HepG2 (cell line): ENCODE measurements around the gene CEP57L1. TPM values are rescaled to one million over a fixed set of nuclear protein-coding genes. Genes with fewer than 3 reads are reported as not detected.

Experiments used
- CEBPG ChIP-seq: IDR thresholded peaks from 2 replicates; pipeline ENCODE4 v1.6.1; 2016
- ELF1 ChIP-seq: sonication (generic); formaldehyde crosslinking; IDR thresholded peaks from 2 replicates; pipeline ENCODE4 v1.4.0; 2020; ENCODE audit warnings: missing genetic modification reagents
- FOXA3 ChIP-seq: IDR thresholded peaks from 2 replicates; pipeline ENCODE4 v1.6.1; 2016; ENCODE audit warnings: missing genetic modification reagents, missing compliant biosample characterization
- HDAC2 ChIP-seq: sonication (generic); formaldehyde crosslinking; IDR thresholded peaks from 2 replicates; pipeline ENCODE4 v1.4.0; 2020; ENCODE audit warnings: missing genetic modification reagents
- KAT8 ChIP-seq: IDR thresholded peaks from 2 replicates; pipeline ENCODE4 v1.6.1; 2016; ENCODE audit warnings: missing genetic modification reagents, missing compliant biosample characterization
- KLF6 ChIP-seq: IDR thresholded peaks from 2 replicates; pipeline ENCODE4 v1.8.0; 2016; ENCODE audit warnings: missing biosample characterization, missing genetic modification reagents
- RARA ChIP-seq: IDR thresholded peaks from 2 replicates; pipeline ENCODE4 v1.6.1; 2016; ENCODE audit warnings: missing genetic modification reagents, missing compliant biosample characterization
- SOX6 ChIP-seq, 2 experiments: fragments of 450-650 bp in 1 of 2; sonication (generic) in 1 of 2; formaldehyde crosslinking in 1 of 2; IDR thresholded peaks; 2 replicates each; pipeline versions ENCODE4 v1.4.0 to v1.6.1; 2017 to 2020; ENCODE audit warnings: antibody characterized with exemption in 1 of 2, mild to moderate bottlenecking in 1 of 2, missing genetic modification reagents in 1 of 2
- TCF7 ChIP-seq: sonication (generic); IDR thresholded peaks from 2 replicates; pipeline ENCODE4 v1.6.1; 2016; ENCODE audit warnings: antibody characterized with exemption, low read depth
- ZNF12 ChIP-seq: sonication (generic); formaldehyde crosslinking; IDR thresholded peaks from 2 replicates; pipeline ENCODE4 v1.5.0; 2020; ENCODE audit warnings: missing genetic modification reagents
- ZNF652 ChIP-seq: IDR thresholded peaks from 2 replicates; pipeline ENCODE4 v1.6.1; 2016; ENCODE audit warnings: low read depth, borderline replicate concordance
- ZNF672 ChIP-seq: sonication (generic); formaldehyde crosslinking; IDR thresholded peaks from 2 replicates; pipeline ENCODE4 v1.8.1; 2022; ENCODE audit warnings: missing genetic modification reagents
- ZNF841 ChIP-seq: sonication (generic); formaldehyde crosslinking; IDR thresholded peaks from 2 replicates; pipeline ENCODE4 v1.8.1; 2023; ENCODE audit warnings: missing genetic modification reagents, borderline replicate concordance
- polyA plus RNA-seq, 8 experiments: library from polyadenylated mRNA; depleted of rRNA in 3 of 8; stranded (reverse) in 7 of 8; unstranded in 1 of 8; fragments of >200 nt; fragmentation: Illumina TruSeq in 4 of 8; extraction: Trizol in 4 of 8; gene quantifications; 2 replicates each; pipeline versions ENCODE4 v1.2.1 to v1.2.3, GENCODE V29; 2011 to 2016; ENCODE audit warnings: low read depth in 4 of 8, missing spikeins in 1 of 8, mixed read lengths in 1 of 8; ENCODE audit not compliant: insufficient read depth in 1 of 8
- total RNA-seq, 5 experiments: library from RNA; depleted of rRNA; stranded (reverse); fragments of >200 nt; fragmentation: Illumina TruSeq; extraction: Trizol; gene quantifications; 2 replicates each; pipeline ENCODE4 v1.2.3, GENCODE V29; 2016; ENCODE audit warnings: low read depth in 1 of 5
- TF ChIP-seq, protein P1 (sequence below): IDR thresholded peaks from 2 replicates; pipeline ENCODE4 v1.6.1; 2016
- TF ChIP-seq, protein P2 (sequence below): sonication (generic); formaldehyde crosslinking; IDR thresholded peaks from 2 replicates; pipeline ENCODE4 v1.8.0; 2022; ENCODE audit warnings: missing genetic modification reagents, mild to moderate bottlenecking, moderate library complexity, borderline replicate concordance
- TF ChIP-seq, protein P3 (sequence below): sonication (generic); formaldehyde crosslinking; IDR thresholded peaks from 2 replicates; pipeline ENCODE4 v1.5.0; 2020; ENCODE audit warnings: mild to moderate bottlenecking, missing genetic modification reagents
- TF ChIP-seq, protein P4 (sequence below): sonication (generic); formaldehyde crosslinking; IDR thresholded peaks from 2 replicates; pipeline ENCODE4 v1.4.0; 2020; ENCODE audit warnings: missing genetic modification reagents
- TF ChIP-seq, protein P5 (sequence below), 2 experiments: fragments of 450-650 bp in 1 of 2; sonication (generic) in 1 of 2; formaldehyde crosslinking; IDR thresholded peaks; 2 replicates each; pipeline versions ENCODE4 v1.5.0 to v1.8.0; 2020 to 2022; ENCODE audit warnings: mild to moderate bottlenecking in 1 of 2, missing genetic modification reagents in 1 of 2
- TF ChIP-seq, protein P6 (sequence below): sonication (generic); formaldehyde crosslinking; IDR thresholded peaks from 2 replicates; pipeline ENCODE4 v1.4.0; 2020; ENCODE audit warnings: low read depth, missing genetic modification reagents

CEP57L1 gene
- total and polyA plus RNA-seq, 2 of the 13 experiments (the other 11 are each of a cell fraction or from before 2014, with no cell fraction given) = 7.7 to 15.5 TPM

DNA sequence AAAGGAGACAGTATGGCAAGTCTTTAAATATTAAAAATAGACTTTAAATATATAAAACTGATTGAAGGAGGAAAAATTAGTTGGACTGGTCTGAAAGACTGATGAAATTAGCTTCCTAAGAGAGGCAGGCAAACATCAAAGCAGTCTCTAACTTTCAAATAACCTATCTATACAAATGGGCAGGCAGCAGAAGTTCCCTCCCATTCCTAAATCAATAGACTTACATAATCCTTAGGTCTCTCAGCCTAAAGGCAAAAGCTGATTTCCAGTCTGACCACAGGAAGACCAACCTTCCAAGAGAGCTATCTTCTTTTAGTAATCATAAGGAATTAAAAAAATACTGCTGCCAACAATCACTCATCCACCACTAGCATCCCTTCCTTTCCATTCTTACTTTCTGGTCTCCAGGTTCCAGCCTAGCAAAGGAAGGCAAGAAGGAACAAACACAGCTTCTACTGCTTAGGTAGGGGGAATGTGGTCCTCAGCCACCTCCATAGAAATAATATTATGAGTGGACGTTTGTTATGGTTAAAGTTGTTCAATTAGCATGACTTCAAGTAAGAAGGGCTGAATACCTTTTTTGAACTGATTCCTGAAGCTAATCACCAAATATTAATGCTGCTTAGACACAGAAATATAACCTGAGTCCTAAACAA is 44.7 kb upstream of the CEP57L1 start (continued):
- no peak for TF ChIP-seq ZNF672
- no peak for TF ChIP-seq ELF1 (CRISPR knock-in tag)
- 0 out of 2 replicates have a peak, but pooled peaks have one; percentile 9 for TF ChIP-seq ZNF652 (CRISPR knock-in tag)
- TF ChIP-seq CEBPG (CRISPR knock-in tag) = peak; percentile 55; the same call in 1 of the 2 replicates
- 0 out of 2 replicates have a peak, but pooled peaks have one; percentile 17 for TF ChIP-seq KAT8
- TF ChIP-seq, protein P1, sequence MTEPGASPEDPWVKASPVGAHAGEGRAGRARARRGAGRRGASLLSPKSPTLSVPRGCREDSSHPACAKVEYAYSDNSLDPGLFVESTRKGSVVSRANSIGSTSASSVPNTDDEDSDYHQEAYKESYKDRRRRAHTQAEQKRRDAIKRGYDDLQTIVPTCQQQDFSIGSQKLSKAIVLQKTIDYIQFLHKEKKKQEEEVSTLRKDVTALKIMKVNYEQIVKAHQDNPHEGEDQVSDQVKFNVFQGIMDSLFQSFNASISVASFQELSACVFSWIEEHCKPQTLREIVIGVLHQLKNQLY = no peak
- TF ChIP-seq, protein P2, sequence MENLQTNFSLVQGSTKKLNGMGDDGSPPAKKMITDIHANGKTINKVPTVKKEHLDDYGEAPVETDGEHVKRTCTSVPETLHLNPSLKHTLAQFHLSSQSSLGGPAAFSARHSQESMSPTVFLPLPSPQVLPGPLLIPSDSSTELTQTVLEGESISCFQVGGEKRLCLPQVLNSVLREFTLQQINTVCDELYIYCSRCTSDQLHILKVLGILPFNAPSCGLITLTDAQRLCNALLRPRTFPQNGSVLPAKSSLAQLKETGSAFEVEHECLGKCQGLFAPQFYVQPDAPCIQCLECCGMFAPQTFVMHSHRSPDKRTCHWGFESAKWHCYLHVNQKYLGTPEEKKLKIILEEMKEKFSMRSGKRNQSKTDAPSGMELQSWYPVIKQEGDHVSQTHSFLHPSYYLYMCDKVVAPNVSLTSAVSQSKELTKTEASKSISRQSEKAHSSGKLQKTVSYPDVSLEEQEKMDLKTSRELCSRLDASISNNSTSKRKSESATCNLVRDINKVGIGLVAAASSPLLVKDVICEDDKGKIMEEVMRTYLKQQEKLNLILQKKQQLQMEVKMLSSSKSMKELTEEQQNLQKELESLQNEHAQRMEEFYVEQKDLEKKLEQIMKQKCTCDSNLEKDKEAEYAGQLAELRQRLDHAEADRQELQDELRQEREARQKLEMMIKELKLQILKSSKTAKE (CRISPR knock-in tag) = peak; percentile 52; the same call in 1 of the 2 replicates
- TF ChIP-seq HDAC2 (CRISPR knock-in tag) = peak; percentile 41; the same call in 1 of the 2 replicates
- 0 out of 2 replicates have a peak, but pooled peaks have one; percentile 20 for TF ChIP-seq RARA (CRISPR knock-in tag)
- TF ChIP-seq, protein P3, sequence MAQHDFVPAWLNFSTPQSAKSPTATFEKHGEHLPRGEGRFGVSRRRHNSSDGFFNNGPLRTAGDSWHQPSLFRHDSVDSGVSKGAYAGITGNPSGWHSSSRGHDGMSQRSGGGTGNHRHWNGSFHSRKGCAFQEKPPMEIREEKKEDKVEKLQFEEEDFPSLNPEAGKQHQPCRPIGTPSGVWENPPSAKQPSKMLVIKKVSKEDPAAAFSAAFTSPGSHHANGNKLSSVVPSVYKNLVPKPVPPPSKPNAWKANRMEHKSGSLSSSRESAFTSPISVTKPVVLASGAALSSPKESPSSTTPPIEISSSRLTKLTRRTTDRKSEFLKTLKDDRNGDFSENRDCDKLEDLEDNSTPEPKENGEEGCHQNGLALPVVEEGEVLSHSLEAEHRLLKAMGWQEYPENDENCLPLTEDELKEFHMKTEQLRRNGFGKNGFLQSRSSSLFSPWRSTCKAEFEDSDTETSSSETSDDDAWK (CRISPR knock-in tag) = no peak
- TF ChIP-seq, protein P4, sequence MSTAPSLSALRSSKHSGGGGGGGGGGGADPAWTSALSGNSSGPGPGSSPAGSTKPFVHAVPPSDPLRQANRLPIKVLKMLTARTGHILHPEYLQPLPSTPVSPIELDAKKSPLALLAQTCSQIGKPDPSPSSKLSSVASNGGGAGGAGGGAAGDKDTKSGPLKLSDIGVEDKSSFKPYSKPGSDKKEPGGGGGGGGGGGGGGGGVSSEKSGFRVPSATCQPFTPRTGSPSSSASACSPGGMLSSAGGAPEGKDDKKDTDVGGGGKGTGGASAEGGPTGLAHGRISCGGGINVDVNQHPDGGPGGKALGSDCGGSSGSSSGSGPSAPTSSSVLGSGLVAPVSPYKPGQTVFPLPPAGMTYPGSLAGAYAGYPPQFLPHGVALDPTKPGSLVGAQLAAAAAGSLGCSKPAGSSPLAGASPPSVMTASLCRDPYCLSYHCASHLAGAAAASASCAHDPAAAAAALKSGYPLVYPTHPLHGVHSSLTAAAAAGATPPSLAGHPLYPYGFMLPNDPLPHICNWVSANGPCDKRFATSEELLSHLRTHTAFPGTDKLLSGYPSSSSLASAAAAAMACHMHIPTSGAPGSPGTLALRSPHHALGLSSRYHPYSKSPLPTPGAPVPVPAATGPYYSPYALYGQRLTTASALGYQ = peak; percentile 43; the same call in 1 of the 2 replicates
- TF ChIP-seq FOXA3 (CRISPR knock-in tag) = peak; percentile 48
- 0 out of 2 replicates have a peak, but pooled peaks have one; percentile 33 for TF ChIP-seq KLF6 (CRISPR knock-in tag)
- TF ChIP-seq SOX6 (IDR thresholded peaks at IDR 0.05) = no peak
- peak; percentile 82 for TF ChIP-seq SOX6 (CRISPR knock-in tag; IDR thresholded peaks at IDR 0.05)
- TF ChIP-seq, protein P5, sequence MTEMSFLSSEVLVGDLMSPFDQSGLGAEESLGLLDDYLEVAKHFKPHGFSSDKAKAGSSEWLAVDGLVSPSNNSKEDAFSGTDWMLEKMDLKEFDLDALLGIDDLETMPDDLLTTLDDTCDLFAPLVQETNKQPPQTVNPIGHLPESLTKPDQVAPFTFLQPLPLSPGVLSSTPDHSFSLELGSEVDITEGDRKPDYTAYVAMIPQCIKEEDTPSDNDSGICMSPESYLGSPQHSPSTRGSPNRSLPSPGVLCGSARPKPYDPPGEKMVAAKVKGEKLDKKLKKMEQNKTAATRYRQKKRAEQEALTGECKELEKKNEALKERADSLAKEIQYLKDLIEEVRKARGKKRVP (CRISPR knock-in tag; IDR thresholded peaks at IDR 0.05) = peak in 1 of 2 experiments; percentile 65; a peak in 2 of 4 replicates
- TF ChIP-seq, protein P6, sequence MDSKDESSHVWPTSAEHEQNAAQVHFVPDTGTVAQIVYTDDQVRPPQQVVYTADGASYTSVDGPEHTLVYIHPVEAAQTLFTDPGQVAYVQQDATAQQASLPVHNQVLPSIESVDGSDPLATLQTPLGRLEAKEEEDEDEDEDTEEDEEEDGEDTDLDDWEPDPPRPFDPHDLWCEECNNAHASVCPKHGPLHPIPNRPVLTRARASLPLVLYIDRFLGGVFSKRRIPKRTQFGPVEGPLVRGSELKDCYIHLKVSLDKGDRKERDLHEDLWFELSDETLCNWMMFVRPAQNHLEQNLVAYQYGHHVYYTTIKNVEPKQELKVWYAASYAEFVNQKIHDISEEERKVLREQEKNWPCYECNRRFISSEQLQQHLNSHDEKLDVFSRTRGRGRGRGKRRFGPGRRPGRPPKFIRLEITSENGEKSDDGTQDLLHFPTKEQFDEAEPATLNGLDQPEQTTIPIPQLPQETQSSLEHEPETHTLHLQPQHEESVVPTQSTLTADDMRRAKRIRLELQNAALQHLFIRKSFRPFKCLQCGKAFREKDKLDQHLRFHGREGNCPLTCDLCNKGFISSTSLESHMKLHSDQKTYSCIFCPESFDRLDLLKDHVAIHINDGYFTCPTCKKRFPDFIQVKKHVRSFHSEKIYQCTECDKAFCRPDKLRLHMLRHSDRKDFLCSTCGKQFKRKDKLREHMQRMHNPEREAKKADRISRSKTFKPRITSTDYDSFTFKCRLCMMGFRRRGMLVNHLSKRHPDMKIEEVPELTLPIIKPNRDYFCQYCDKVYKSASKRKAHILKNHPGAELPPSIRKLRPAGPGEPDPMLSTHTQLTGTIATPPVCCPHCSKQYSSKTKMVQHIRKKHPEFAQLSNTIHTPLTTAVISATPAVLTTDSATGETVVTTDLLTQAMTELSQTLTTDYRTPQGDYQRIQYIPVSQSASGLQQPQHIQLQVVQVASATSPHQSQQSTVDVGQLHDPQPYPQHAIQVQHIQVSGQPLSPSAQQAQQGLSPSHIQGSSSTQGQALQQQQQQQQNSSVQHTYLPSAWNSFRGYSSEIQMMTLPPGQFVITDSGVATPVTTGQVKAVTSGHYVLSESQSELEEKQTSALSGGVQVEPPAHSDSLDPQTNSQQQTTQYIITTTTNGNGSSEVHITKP = no peak
- TF ChIP-seq TCF7 = peak; percentile 87
- TF ChIP-seq ZNF12 (CRISPR knock-in tag) = no peak
- no peak for TF ChIP-seq ZNF841 (CRISPR knock-in tag)
